WTC11 (cell line): Measurements from ENCODE around the gene GLYATL1B. TPM values are rescaled to one million over a fixed set of nuclear protein-coding genes. Genes with fewer than 3 reads are reported as not detected.

Experiments
- CREM ChIP-seq: sonication (generic); formaldehyde crosslinking; IDR thresholded peaks from 2 replicates; pipeline ENCODE4 v1.8.1; 2022; ENCODE audit warnings: mild to moderate bottlenecking, missing genetic modification reagents, moderate library complexity
- ESRRA ChIP-seq: sonication (generic); formaldehyde crosslinking; IDR thresholded peaks from 2 replicates; pipeline ENCODE4 v1.8.1; 2022; ENCODE audit warnings: mild to moderate bottlenecking, missing genetic modification reagents, borderline replicate concordance
- FOXP1 ChIP-seq: sonication (generic); formaldehyde crosslinking; IDR thresholded peaks from 2 replicates; pipeline ENCODE4 v1.8.0; 2022; ENCODE audit warnings: missing genetic modification reagents, mild to moderate bottlenecking, moderate library complexity, borderline replicate concordance
- GABPB1 ChIP-seq: sonication (generic); formaldehyde crosslinking; IDR thresholded peaks from 2 replicates; pipeline ENCODE4 v1.8.1; 2023; ENCODE audit warnings: mild to moderate bottlenecking, missing genetic modification reagents
- MYBL2 ChIP-seq: sonication (generic); formaldehyde crosslinking; IDR thresholded peaks from 2 replicates; pipeline ENCODE4 v1.8.1; 2023; ENCODE audit warnings: mild to moderate bottlenecking, moderate library complexity, missing genetic modification reagents
- NFYB ChIP-seq: sonication (generic); formaldehyde crosslinking; conservative IDR thresholded peaks from 2 replicates; pipeline ENCODE4 v1.8.0; 2022; ENCODE audit warnings: low read depth, missing genetic modification reagents
- NR2C2 ChIP-seq: sonication (generic); formaldehyde crosslinking; IDR thresholded peaks from 2 replicates; pipeline ENCODE4 v1.8.0; 2022; ENCODE audit warnings: mild to moderate bottlenecking, missing genetic modification reagents
- NR3C1 ChIP-seq: sonication (generic); formaldehyde crosslinking; conservative IDR thresholded peaks from 2 replicates; pipeline ENCODE4 v1.8.1; 2023; ENCODE audit warnings: low read depth, mild to moderate bottlenecking, missing genetic modification reagents
- SOX15 ChIP-seq: fragments of 250-450 bp; sonication (Bioruptor Pico); IDR thresholded peaks from 2 replicates; pipeline ENCODE4 v1.9.0; 2021; ENCODE audit warnings: mild to moderate bottlenecking
- total RNA-seq: library from RNA; stranded (reverse); gene quantifications from 3 replicates; pipeline ENCODE4 v1.2.3, GENCODE V29; 2021
- TF ChIP-seq, protein P1 (sequence below): sonication (generic); formaldehyde crosslinking; IDR thresholded peaks from 2 replicates; pipeline ENCODE4 v1.8.1; 2023; ENCODE audit warnings: mild to moderate bottlenecking, moderate library complexity, missing genetic modification reagents
- TF ChIP-seq, protein P2 (sequence below): sonication (generic); formaldehyde crosslinking; IDR thresholded peaks from 2 replicates; pipeline ENCODE4 v1.8.0; 2022; ENCODE audit warnings: mild to moderate bottlenecking, missing genetic modification reagents
- TF ChIP-seq, protein P3 (sequence below): sonication (generic); formaldehyde crosslinking; IDR thresholded peaks from 2 replicates; pipeline ENCODE4 v1.8.0; 2023; ENCODE audit warnings: missing genetic modification reagents, mild to moderate bottlenecking, borderline replicate concordance
- TF ChIP-seq, protein P4 (sequence below): fragments of 250-450 bp; sonication (Bioruptor Pico); IDR thresholded peaks from 2 replicates; pipeline ENCODE4 v1.9.0; 2021; ENCODE audit warnings: mild to moderate bottlenecking
- TF ChIP-seq, protein P5 (sequence below): sonication (generic); formaldehyde crosslinking; IDR thresholded peaks from 2 replicates; pipeline ENCODE4 v1.8.1; 2023; ENCODE audit warnings: mild to moderate bottlenecking, missing genetic modification reagents
- TF ChIP-seq, protein P6 (sequence below): sonication (generic); formaldehyde crosslinking; IDR thresholded peaks from 2 replicates; pipeline ENCODE4 v1.8.0; 2022; ENCODE audit warnings: mild to moderate bottlenecking, missing genetic modification reagents

GLYATL1B gene
- total RNA-seq, 1 experiment from 2014 or later, result not detected

DNA sequence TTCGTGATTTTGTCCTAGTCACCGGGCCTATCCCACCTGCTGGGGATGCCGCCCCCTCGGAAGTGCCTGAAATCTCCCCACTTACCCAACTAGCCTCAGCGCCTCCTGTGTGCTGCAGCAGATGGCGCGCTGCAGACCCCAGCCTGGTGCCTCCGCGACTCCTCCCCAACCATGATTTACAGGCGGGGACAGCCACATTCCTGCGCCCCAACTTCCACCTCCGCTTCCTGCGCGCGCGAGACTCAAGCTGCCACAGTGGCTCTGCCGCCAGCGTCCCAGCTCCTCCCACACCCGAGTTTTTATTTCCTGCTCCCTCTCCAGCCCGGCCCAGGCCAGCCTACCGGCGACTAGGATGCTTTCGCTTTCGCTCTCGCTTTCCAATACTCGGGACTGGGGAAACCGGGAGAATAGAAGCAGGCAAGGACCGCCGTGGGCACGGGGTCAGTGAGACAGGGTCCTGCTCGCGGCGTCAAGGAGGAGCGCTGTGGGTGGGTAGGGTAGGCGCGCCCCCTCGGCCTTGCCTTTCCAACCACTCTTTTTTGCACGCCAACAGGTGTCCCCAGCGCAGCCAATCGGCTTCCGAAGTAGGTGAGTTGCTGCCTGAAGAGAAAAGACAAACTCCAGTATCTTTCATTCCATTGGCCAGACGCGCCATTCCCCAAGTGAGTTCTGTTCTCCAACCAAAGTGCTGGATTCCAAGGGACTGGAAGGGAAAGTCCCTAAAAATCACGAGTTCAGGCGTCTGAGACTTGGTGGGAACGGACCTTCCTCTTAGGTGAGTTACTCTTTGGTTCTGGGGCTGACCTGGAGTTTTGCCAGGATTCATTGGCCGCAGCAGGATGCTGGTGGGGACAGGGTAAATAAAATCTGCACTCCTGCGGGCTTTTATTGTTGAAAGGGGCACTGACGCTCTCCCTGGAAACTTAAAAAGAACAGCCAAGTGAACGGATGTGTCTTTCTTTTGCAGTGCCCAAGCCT is 56.7 kb downstream of the GLYATL1B start, which contains the start of gene FAM111A (continued):
- TF ChIP-seq, protein P1, sequence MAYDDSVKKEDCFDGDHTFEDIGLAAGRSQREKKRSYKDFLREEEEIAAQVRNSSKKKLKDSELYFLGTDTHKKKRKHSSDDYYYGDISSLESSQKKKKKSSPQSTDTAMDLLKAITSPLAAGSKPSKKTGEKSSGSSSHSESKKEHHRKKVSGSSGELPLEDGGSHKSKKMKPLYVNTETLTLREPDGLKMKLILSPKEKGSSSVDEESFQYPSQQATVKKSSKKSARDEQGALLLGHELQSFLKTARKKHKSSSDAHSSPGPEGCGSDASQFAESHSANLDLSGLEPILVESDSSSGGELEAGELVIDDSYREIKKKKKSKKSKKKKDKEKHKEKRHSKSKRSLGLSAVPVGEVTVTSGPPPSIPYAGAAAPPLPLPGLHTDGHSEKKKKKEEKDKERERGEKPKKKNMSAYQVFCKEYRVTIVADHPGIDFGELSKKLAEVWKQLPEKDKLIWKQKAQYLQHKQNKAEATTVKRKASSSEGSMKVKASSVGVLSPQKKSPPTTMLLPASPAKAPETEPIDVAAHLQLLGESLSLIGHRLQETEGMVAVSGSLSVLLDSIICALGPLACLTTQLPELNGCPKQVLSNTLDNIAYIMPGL (CRISPR knock-in tag), result peak; percentile 66; the same call in 1 of the 2 replicates
- TF ChIP-seq CREM (CRISPR knock-in tag), result peak; percentile 41; the same call in 1 of the 2 replicates
- no peak for TF ChIP-seq NR2C2
- TF ChIP-seq, protein P2, sequence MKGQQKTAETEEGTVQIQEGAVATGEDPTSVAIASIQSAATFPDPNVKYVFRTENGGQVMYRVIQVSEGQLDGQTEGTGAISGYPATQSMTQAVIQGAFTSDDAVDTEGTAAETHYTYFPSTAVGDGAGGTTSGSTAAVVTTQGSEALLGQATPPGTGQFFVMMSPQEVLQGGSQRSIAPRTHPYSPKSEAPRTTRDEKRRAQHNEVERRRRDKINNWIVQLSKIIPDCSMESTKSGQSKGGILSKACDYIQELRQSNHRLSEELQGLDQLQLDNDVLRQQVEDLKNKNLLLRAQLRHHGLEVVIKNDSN (CRISPR knock-in tag), result peak; percentile 64
- TF ChIP-seq, protein P3, sequence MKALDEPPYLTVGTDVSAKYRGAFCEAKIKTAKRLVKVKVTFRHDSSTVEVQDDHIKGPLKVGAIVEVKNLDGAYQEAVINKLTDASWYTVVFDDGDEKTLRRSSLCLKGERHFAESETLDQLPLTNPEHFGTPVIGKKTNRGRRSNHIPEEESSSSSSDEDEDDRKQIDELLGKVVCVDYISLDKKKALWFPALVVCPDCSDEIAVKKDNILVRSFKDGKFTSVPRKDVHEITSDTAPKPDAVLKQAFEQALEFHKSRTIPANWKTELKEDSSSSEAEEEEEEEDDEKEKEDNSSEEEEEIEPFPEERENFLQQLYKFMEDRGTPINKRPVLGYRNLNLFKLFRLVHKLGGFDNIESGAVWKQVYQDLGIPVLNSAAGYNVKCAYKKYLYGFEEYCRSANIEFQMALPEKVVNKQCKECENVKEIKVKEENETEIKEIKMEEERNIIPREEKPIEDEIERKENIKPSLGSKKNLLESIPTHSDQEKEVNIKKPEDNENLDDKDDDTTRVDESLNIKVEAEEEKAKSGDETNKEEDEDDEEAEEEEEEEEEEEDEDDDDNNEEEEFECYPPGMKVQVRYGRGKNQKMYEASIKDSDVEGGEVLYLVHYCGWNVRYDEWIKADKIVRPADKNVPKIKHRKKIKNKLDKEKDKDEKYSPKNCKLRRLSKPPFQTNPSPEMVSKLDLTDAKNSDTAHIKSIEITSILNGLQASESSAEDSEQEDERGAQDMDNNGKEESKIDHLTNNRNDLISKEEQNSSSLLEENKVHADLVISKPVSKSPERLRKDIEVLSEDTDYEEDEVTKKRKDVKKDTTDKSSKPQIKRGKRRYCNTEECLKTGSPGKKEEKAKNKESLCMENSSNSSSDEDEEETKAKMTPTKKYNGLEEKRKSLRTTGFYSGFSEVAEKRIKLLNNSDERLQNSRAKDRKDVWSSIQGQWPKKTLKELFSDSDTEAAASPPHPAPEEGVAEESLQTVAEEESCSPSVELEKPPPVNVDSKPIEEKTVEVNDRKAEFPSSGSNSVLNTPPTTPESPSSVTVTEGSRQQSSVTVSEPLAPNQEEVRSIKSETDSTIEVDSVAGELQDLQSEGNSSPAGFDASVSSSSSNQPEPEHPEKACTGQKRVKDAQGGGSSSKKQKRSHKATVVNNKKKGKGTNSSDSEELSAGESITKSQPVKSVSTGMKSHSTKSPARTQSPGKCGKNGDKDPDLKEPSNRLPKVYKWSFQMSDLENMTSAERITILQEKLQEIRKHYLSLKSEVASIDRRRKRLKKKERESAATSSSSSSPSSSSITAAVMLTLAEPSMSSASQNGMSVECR, result no peak
- peak; percentile 28; the same call in 1 of the 2 replicates for TF ChIP-seq GABPB1 (CRISPR knock-in tag)
- peak; percentile 61 for TF ChIP-seq NFYB
- TF ChIP-seq ESRRA (CRISPR knock-in tag), result peak; percentile 62; the same call in 1 of the 2 replicates
- TF ChIP-seq, protein P4, sequence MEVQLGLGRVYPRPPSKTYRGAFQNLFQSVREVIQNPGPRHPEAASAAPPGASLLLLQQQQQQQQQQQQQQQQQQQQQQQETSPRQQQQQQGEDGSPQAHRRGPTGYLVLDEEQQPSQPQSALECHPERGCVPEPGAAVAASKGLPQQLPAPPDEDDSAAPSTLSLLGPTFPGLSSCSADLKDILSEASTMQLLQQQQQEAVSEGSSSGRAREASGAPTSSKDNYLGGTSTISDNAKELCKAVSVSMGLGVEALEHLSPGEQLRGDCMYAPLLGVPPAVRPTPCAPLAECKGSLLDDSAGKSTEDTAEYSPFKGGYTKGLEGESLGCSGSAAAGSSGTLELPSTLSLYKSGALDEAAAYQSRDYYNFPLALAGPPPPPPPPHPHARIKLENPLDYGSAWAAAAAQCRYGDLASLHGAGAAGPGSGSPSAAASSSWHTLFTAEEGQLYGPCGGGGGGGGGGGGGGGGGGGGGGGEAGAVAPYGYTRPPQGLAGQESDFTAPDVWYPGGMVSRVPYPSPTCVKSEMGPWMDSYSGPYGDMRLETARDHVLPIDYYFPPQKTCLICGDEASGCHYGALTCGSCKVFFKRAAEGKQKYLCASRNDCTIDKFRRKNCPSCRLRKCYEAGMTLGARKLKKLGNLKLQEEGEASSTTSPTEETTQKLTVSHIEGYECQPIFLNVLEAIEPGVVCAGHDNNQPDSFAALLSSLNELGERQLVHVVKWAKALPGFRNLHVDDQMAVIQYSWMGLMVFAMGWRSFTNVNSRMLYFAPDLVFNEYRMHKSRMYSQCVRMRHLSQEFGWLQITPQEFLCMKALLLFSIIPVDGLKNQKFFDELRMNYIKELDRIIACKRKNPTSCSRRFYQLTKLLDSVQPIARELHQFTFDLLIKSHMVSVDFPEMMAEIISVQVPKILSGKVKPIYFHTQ (CRISPR knock-in tag), result no peak
- TF ChIP-seq, protein P5, sequence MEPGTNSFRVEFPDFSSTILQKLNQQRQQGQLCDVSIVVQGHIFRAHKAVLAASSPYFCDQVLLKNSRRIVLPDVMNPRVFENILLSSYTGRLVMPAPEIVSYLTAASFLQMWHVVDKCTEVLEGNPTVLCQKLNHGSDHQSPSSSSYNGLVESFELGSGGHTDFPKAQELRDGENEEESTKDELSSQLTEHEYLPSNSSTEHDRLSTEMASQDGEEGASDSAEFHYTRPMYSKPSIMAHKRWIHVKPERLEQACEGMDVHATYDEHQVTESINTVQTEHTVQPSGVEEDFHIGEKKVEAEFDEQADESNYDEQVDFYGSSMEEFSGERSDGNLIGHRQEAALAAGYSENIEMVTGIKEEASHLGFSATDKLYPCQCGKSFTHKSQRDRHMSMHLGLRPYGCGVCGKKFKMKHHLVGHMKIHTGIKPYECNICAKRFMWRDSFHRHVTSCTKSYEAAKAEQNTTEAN (CRISPR knock-in tag), result peak; percentile 74; the same call in 1 of the 2 replicates
- TF ChIP-seq, protein P6, sequence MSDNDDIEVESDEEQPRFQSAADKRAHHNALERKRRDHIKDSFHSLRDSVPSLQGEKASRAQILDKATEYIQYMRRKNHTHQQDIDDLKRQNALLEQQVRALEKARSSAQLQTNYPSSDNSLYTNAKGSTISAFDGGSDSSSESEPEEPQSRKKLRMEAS (CRISPR knock-in tag), result peak; percentile 81
- TF ChIP-seq FOXP1 (CRISPR knock-in tag), result peak; percentile 55; the same call in 1 of the 2 replicates
- no peak; the same call in 1 of the 2 replicates for TF ChIP-seq MYBL2 (CRISPR knock-in tag)
- TF ChIP-seq NR3C1 (CRISPR knock-in tag), result no peak
- no peak for TF ChIP-seq SOX15 (CRISPR knock-in tag)
